ENCODE results near the gene ZMYM5. TPM values are rescaled to one million over a fixed set of nuclear protein-coding genes. Genes with fewer than 3 reads are reported as not detected.
A peak's percentile ranks its signal among the peaks of the same experiment; 100 is the strongest.

Gene ZMYM5
- total and polyA plus RNA-seq, 2 of the 4 experiments (the other 2 are of a cell fraction) = 7.0 to 10.2 TPM

- no peak for TF ChIP-seq RCOR1 (IDR thresholded peaks at IDR 0.05; ENCODE audit: insufficient replicate concordance, low read length)
- TF ChIP-seq FOS (IDR thresholded peaks at IDR 0.05; ENCODE audit: low read depth, low read length) = peak; percentile 27; the same call in 1 of the 2 replicates
- Histone ChIP-seq H3K27me3 (ENCODE audit: control insufficient read depth, insufficient read depth, low read length) (no peaks in the 10 kb centered on the region), H3K23ac (ENCODE audit: low read depth, low read length) (no peak overlapping the region), H2AFZ (replicated peaks; ENCODE audit: low read length, poor library complexity) (no peak overlapping the region), H3K27ac (ENCODE audit: insufficient read depth, low read length) (no peak overlapping the region), H2BK5ac (ENCODE audit: low read depth, low read length, poor library complexity, severe bottlenecking) (no peak overlapping the region), H3K4me2 (ENCODE audit: low read depth, low read length) (peak overlapping the region; percentile 17; the same call in 1 of the 2 replicates), H2AK5ac (ENCODE audit: low read depth, low read length) (no peak overlapping the region), H3K9me1 (ENCODE audit: insufficient read depth, low read length) (no peaks in the 10 kb centered on the region; the same call in none of the 2 replicates), H3K4ac (ENCODE audit: low read depth, low read length) (no peak overlapping the region), H4K5ac (ENCODE audit: low read depth, low read length) (no peak overlapping the region), H3K36me3 (ENCODE audit: control insufficient read depth, insufficient read depth, low read length) (peaks cover 27% of the 10 kb centered on the region), H3K79me1 (ENCODE audit: low read depth in 1 of 2, low read length in 2 of 2) (peaks cover 6 to 38% of the 10 kb centered on the region in 2 experiments; a peak in 3 of 4 replicates), H2AK9ac (replicated peaks; ENCODE audit: low read depth, low read length, poor library complexity) (no peak overlapping the region), H3K9ac (ENCODE audit: low read depth, low read length) (no peak overlapping the region), H2BK120ac (ENCODE audit: low read depth, low read length) (no peak overlapping the region), H3K56ac (ENCODE audit: extremely low read depth, insufficient read depth, low read length) (no peak overlapping the region), H2BK20ac (ENCODE audit: low read depth, low read length) (no peak overlapping the region), H3K4me3 (ENCODE audit: insufficient read depth, low read depth, low read length) (no peak overlapping the region), H3K9me3 (ENCODE audit: control insufficient read depth, insufficient read depth, low read length) (no peaks in the 10 kb centered on the region), H4K91ac (ENCODE audit: insufficient read depth, low read depth, low read length) (no peak overlapping the region), H4K20me1 (ENCODE audit: insufficient read depth, low read length) (peaks cover 19% of the 10 kb centered on the region), H3K14ac (replicated peaks; ENCODE audit: low read depth, low read length) (no peak overlapping the region), H3K18ac (ENCODE audit: low read depth, low read length) (no peak overlapping the region), H4K8ac (ENCODE audit: low read depth in 2 of 2, low read length in 2 of 2) (no peak overlapping the region), H3K4me1 (ENCODE audit: control insufficient read depth, insufficient read depth, low read length) (peaks cover 8% of the 10 kb centered on the region), H2BK15ac (ENCODE audit: low read depth, low read length) (no peak overlapping the region)
- ChIA-PET POLR2A (ENCODE audit: unreplicated experiment) (no interaction called here), CTCF (interaction anchor here (1.0 kb wide), 1 partner anchor 9 kb away, joined by 3 read pairs; no protein-coding TSS in a partner anchor)
- BruUV-seq (replicated peaks) = no TSS peak
- dilution Hi-C loops (cut with HindIII; ENCODE audit: low sequenced_read_pairs, unreplicated experiment) (no loop called here), in situ Hi-C loops (cut with MboI; ENCODE audit: low sequenced_read_pairs) (no loop called here), intact Hi-C loops (cut with micrococcal nuclease) (no loop called here)
- DNase-seq (peak; percentile 53), ATAC-seq (ENCODE audit: low read depth) (peak; percentile 64)
- WGBS, 2 experiments (ENCODE audit: extremely low coverage in 2 of 2, insufficient read length in 1 of 2) = no CpG with 5 or more reads among the region's 1 CpG
Measured at GRCh38 chr13:19836472-19836871, 27.0 kb downstream of the ZMYM5 start.

Measured in IMR-90 (cell line).